BJ (cell line): ENCODE data around the gene SENP1. TPM values are rescaled to one million over a fixed set of nuclear protein-coding genes. Genes with fewer than 3 reads are reported as not detected.

Experiments used
- CTCF ChIA-PET: fragments of 350-600 bp; formaldehyde crosslinking; extraction: SDS; loops from one replicate; lab custom pipeline; 2021; ENCODE audit warnings: antibody characterized with exemption, inconsistent platforms; lab: Yijun Ruan, JAX
- POLR2A ChIA-PET: fragments of 300-600 bp; sonication (Branson Sonifier 250); formaldehyde crosslinking; extraction: SDS; loops from one replicate; lab custom pipeline; 2021; ENCODE audit warnings: antibody characterized with exemption; lab: Charles Lee
- DNase-seq: peaks from one replicate; pipeline ENCODE4 v3.0.0-alpha.2; 2011; ENCODE audit warnings: low read depth
- H3K27me3 ChIP-seq: 2 replicates; pipeline ENCODE4 v1.6.0; 2011; ENCODE audit warnings: low read length; ENCODE audit not compliant: control insufficient read depth, insufficient read depth
- H3K36me3 ChIP-seq: 2 replicates; pipeline ENCODE4 v1.5.1; 2011; ENCODE audit warnings: low read length; ENCODE audit not compliant: control insufficient read depth, insufficient read depth
- H3K4me3 ChIP-seq: 2 replicates; pipeline ENCODE4 v1.5.1; 2011; ENCODE audit warnings: low read depth, mild to moderate bottlenecking, control low read depth, low read length
- polyA plus RNA-seq: library from polyadenylated mRNA; depleted of rRNA; stranded (reverse); fragments of >200 nt; gene quantifications from 2 replicates; pipeline ENCODE4 v1.2.3, GENCODE V29; 2011
- TF ChIP-seq, protein P1 (sequence below): IDR thresholded peaks from 2 replicates; pipeline ENCODE4 v1.5.1; 2011; ENCODE audit warnings: low read depth, mild to moderate bottlenecking, control low read depth, inconsistent platforms, low read length, moderate library complexity; ENCODE audit not compliant: insufficient read depth

SENP1 gene
- polyA plus RNA-seq, 1 experiment = 10.3 TPM

GRCh38 chr12:48122065-48122834, 16.4 kb upstream of the SENP1 start:
- TF ChIP-seq, protein P1, sequence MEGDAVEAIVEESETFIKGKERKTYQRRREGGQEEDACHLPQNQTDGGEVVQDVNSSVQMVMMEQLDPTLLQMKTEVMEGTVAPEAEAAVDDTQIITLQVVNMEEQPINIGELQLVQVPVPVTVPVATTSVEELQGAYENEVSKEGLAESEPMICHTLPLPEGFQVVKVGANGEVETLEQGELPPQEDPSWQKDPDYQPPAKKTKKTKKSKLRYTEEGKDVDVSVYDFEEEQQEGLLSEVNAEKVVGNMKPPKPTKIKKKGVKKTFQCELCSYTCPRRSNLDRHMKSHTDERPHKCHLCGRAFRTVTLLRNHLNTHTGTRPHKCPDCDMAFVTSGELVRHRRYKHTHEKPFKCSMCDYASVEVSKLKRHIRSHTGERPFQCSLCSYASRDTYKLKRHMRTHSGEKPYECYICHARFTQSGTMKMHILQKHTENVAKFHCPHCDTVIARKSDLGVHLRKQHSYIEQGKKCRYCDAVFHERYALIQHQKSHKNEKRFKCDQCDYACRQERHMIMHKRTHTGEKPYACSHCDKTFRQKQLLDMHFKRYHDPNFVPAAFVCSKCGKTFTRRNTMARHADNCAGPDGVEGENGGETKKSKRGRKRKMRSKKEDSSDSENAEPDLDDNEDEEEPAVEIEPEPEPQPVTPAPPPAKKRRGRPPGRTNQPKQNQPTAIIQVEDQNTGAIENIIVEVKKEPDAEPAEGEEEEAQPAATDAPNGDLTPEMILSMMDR = no peak
- Histone ChIP-seq H3K27me3 (no peaks in the 10 kb centered on the region), H3K4me3 (no peak overlapping the region), H3K36me3 (peaks cover 2% of the 10 kb centered on the region)
- ChIA-PET POLR2A (no interaction called here), CTCF (interaction anchor here (0.5 kb wide), 1 partner anchor 43 kb away, joined by 4 read pairs; no protein-coding TSS in a partner anchor)
- DNase-seq = no peak

DNA sequence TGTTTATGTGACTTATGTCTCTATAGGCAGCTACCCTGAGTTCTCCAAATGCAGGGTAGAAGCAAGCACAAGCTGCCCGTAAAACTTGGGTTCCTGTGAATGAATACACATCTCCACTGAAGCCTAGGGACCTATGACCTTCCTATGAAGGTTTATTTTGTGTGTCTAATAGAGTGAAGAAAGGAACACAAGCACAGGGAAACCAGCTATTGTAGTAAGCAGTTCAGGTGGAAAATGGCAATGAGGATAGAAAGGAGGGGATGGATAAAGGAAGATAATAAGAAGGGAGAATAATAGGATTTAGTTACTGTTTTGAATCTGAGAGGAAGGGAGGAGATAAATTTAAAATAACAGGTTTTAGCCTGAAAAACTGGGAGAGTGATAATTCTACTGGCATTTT, 15.6 kb upstream of the SENP1 start:
- TF ChIP-seq, protein P1 = no peak
- Histone ChIP-seq H3K36me3 (peaks cover 2% of the 10 kb centered on the region), H3K27me3 (no peaks in the 10 kb centered on the region; the same call in 1 of the 2 replicates), H3K4me3 (no peak overlapping the region)
- ChIA-PET POLR2A (no interaction called here), CTCF (interaction anchor here (0.5 to 0.7 kb wide), 2 partner anchors 17 to 43 kb away, joined by 3 to 4 read pairs; no protein-coding TSS in a partner anchor)
- no peak for DNase-seq

- peaks cover 1% of the 10 kb centered on the region; the same call in 1 of the 2 replicates for H3K27me3 ChIP-seq
- TF ChIP-seq, protein P1 = no peak
- POLR2A ChIA-PET = no interaction called here
- CTCF ChIA-PET = interaction anchor here (2.2 kb wide), 1 partner anchor 15 kb away, joined by 7 read pairs; the partner anchor contains the start of gene SENP1
- peaks cover 2% of the 10 kb centered on the region; the same call in 1 of the 2 replicates for H3K36me3 ChIP-seq
- DNase-seq = no peak
- H3K4me3 ChIP-seq = peak overlapping the region; percentile 76
These were observed 13.9 kb upstream of the SENP1 start for GRCh38 chr12:48119834-48120195.

- ChIA-PET POLR2A (no interaction called here), CTCF (interaction anchor here (0.8 to 2.2 kb wide), 3 partner anchors 12 to 70 kb away, joined by 3 to 7 read pairs (median 3); partner anchors contain the start of gene SENP1)
- H3K4me3 ChIP-seq = peak within 1 kb of the TSS; percentile 76
- peak; percentile 47 for DNase-seq
- no peaks in the 10 kb centered on the region for H3K36me3 ChIP-seq
- H3K27me3 ChIP-seq = peaks cover 1% of the 10 kb centered on the region; the same call in 1 of the 2 replicates
- TF ChIP-seq, protein P1 = no peak
These were observed 13.4 kb upstream of the SENP1 start, which contains the start of gene PFKM for GRCh38 chr12:48119078-48119833. TSS of gene PFKM (plus strand) at chr12:48119364. CDS start at chr12:48122775, 3,411 bp downstream.
